GM23248 (cell line): ENCODE data around the gene MRTFB.
"Not testable (repeated sequence)": the region's sequence is repeated elsewhere in the genome, so short reads cannot be mapped to it uniquely, and the experiment has no call there.

Experiments used
- EZH2 ChIP-seq: fragments of 200-600 bp; sonication (generic); IDR thresholded peaks from 2 replicates; pipeline ENCODE4 v1.6.1; 2018; ENCODE audit warnings: antibody characterized with exemption, mild to moderate bottlenecking; ENCODE audit not compliant: insufficient read depth, poor library complexity, severe bottlenecking
- EZH2phosphoT487 ChIP-seq: fragments of 200-600 bp; sonication (generic); IDR thresholded peaks from 2 replicates; pipeline ENCODE4 v1.6.1; 2018; ENCODE audit warnings: antibody characterized with exemption, moderate library complexity, mild to moderate bottlenecking, low read depth; ENCODE audit not compliant: insufficient read depth

- not testable (repeated sequence) for TF ChIP-seq EZH2phosphoT487, EZH2
These were observed 112.8 kb downstream of the MRTFB start for GRCh38 chr16:14183962-14184361.
